Activated CD4-positive, alpha-beta T cell treated with anti-CD3 and anti-CD28 coated beads, Interleukin-2, amount 50 U/mL, for 1 hour (primary cell): ENCODE results near the gene HYKK.
"Not testable (repeated sequence)": the region's sequence is repeated elsewhere in the genome, so short reads cannot be mapped to it uniquely, and the experiment has no call there.

ENCODE experiments used
- DNase-seq: peaks from one replicate; pipeline ENCODE4 v3.0.0-alpha.2; 2020

HYKK gene

GRCh38 chr15:78540141-78540870 lies 32.9 kb downstream of the HYKK start, which contains the start of gene PSMA4:
TSS of gene PSMA4 (plus strand) at chr15:78540444. CDS start at chr15:78541928, 1,484 bp downstream.
- DNase-seq: peak; percentile 92

GRCh38 chr15:78540871-78541743 lies 33.7 kb downstream of the HYKK start:
- DNase-seq: no peak

GRCh38 chr15:78541744-78542034 lies 34.3 kb downstream of the HYKK start:
- DNase-seq: no peak

GRCh38 chr15:78542647-78543046 lies 35.3 kb downstream of the HYKK start:
- no peak for DNase-seq

GRCh38 chr15:78550194-78550593 lies 42.8 kb downstream of the HYKK start:
- DNase-seq: no peak

- DNase-seq: no peak
Observed at GRCh38 chr15:78550815-78551214, 43.4 kb downstream of the HYKK start.

GRCh38 chr15:78551902-78552301 lies 44.5 kb downstream of the HYKK start:
- no peak for DNase-seq

- no peak for DNase-seq
Observed at GRCh38 chr15:78552597-78552996, 45.2 kb downstream of the HYKK start.

- DNase-seq: not testable (repeated sequence)
Observed at GRCh38 chr15:78560201-78560600, 52.8 kb downstream of the HYKK start.

GRCh38 chr15:78561490-78561889 lies 54.1 kb downstream of the HYKK start:
- no peak for DNase-seq

- DNase-seq: no peak
Observed at GRCh38 chr15:78563092-78563491, 55.7 kb downstream of the HYKK start.

- no peak for DNase-seq
Observed at GRCh38 chr15:78564743-78565096, 57.3 kb downstream of the HYKK start.

GRCh38 chr15:78565097-78565950 lies 57.9 kb downstream of the HYKK start, which contains the start of gene CHRNA5:
TSS of gene CHRNA5 (plus strand) at chr15:78565520. CDS start at chr15:78565720, 200 bp downstream.
- peak; percentile 41 for DNase-seq

- DNase-seq: no peak
Observed at GRCh38 chr15:78565951-78566774, 58.8 kb downstream of the HYKK start.

- DNase-seq: no peak
Observed at GRCh38 chr15:78567531-78567930, 60.2 kb downstream of the HYKK start.

GRCh38 chr15:78570710-78571109 lies 63.3 kb downstream of the HYKK start:
- no peak for DNase-seq

- DNase-seq: no peak
Observed at GRCh38 chr15:78571382-78571781, 64.0 kb downstream of the HYKK start.

- no peak for DNase-seq
Observed at GRCh38 chr15:78573416-78573815, 66.0 kb downstream of the HYKK start.

- DNase-seq: no peak
Observed at GRCh38 chr15:78574944-78575343, 67.6 kb downstream of the HYKK start.
